MM.1S (cell line): Measurements from ENCODE around the gene NAALADL2.

Experiments
- DNase-seq: peaks from one replicate; pipeline ENCODE4 v3.0.0-alpha.2; 2015
- H2AFZ ChIP-seq: fragments of 300-600 bp; sonication (generic); 2 replicates; pipeline ENCODE4 v1.6.0; 2016; ENCODE audit warnings: antibody characterized with exemption, low read length
- H3F3A ChIP-seq: fragments of 300-600 bp; sonication (generic); 2 replicates; pipeline ENCODE4 v1.6.1; 2016; ENCODE audit warnings: mild to moderate bottlenecking, antibody characterized with exemption, low read length, moderate library complexity, mixed read lengths; ENCODE audit not compliant: insufficient read depth
- H3K27ac ChIP-seq: fragments of 300-600 bp; sonication (generic); 2 replicates; pipeline ENCODE4 v1.5.1; 2016; ENCODE audit warnings: mild to moderate bottlenecking, low read length
- H3K27me3 ChIP-seq: fragments of 300-600 bp; sonication (generic); replicated peaks from 2 replicates; pipeline ENCODE4 v1.6.0; 2016; ENCODE audit warnings: low read length; ENCODE audit not compliant: insufficient read depth
- H3K36me3 ChIP-seq: fragments of 300-600 bp; sonication (generic); replicated peaks from 2 replicates; pipeline ENCODE4 v1.6.1; 2016; ENCODE audit warnings: mild to moderate bottlenecking, low read length, mixed read lengths; ENCODE audit not compliant: insufficient read depth
- H3K4me1 ChIP-seq: fragments of 300-600 bp; sonication (generic); 2 replicates; pipeline ENCODE4 v1.6.1; 2016; ENCODE audit warnings: low read length, mixed read lengths
- H3K4me2 ChIP-seq: fragments of 300-600 bp; sonication (generic); 2 replicates; pipeline ENCODE4 v1.6.0; 2016; ENCODE audit warnings: low read depth, low read length
- H3K4me3 ChIP-seq: fragments of 300-600 bp; sonication (generic); 2 replicates; pipeline ENCODE4 v1.5.1; 2016; ENCODE audit warnings: low read length, mixed read lengths
- H3K79me2 ChIP-seq: fragments of 300-600 bp; sonication (generic); 2 replicates; pipeline ENCODE4 v1.6.1; 2016; ENCODE audit warnings: mixed run types, low read length, mixed read lengths
- H3K9ac ChIP-seq: fragments of 300-600 bp; sonication (generic); 2 replicates; pipeline ENCODE4 v1.6.1; 2016; ENCODE audit warnings: low read length, mixed read lengths
- H3K9me2 ChIP-seq: fragments of 300-600 bp; sonication (generic); replicated peaks from 2 replicates; pipeline ENCODE4 v1.6.1; 2016; ENCODE audit warnings: mild to moderate bottlenecking, low read length, mixed read lengths; ENCODE audit not compliant: insufficient read depth
- H3K9me3 ChIP-seq: fragments of 300-600 bp; sonication (generic); replicated peaks from 2 replicates; pipeline ENCODE4 v1.6.1; 2016; ENCODE audit warnings: mild to moderate bottlenecking, low read length, mixed read lengths; ENCODE audit not compliant: insufficient read depth
- H4K20me1 ChIP-seq: fragments of 300-600 bp; sonication (generic); 2 replicates; pipeline ENCODE4 v1.6.1; 2016; ENCODE audit warnings: mild to moderate bottlenecking, low read length, moderate library complexity, mixed read lengths; ENCODE audit not compliant: insufficient read depth
- CTCF ChIP-seq: fragments of 300-600 bp; sonication (generic); IDR thresholded peaks from 2 replicates; pipeline ENCODE4 v1.5.1; 2016; ENCODE audit warnings: antibody characterized with exemption, low read length, mixed read lengths
- EZH2 ChIP-seq: fragments of 300-600 bp; sonication (generic); optimal IDR thresholded peaks from 2 replicates; pipeline ENCODE3; 2017; ENCODE audit warnings: low read depth, mild to moderate bottlenecking, antibody characterized with exemption, low read length, mixed read lengths
- EZH2phosphoT487 ChIP-seq: fragments of 300-600 bp; sonication (generic); IDR thresholded peaks from 2 replicates; pipeline ENCODE4 v1.6.1; 2018; ENCODE audit warnings: antibody characterized with exemption, low read length

The NAALADL2 gene

GRCh38 chr3:175108613-175109151 lies 249.5 kb downstream of the NAALADL2 start:
- H4K20me1 ChIP-seq = no peaks in the 10 kb centered on the region
- H3K9me2 ChIP-seq = no peaks in the 10 kb centered on the region
- H2AFZ ChIP-seq = no peak overlapping the region
- no peaks in the 10 kb centered on the region for H3F3A ChIP-seq
- no peaks in the 10 kb centered on the region for H3K36me3 ChIP-seq
- peak; percentile 33 for DNase-seq
- no peaks in the 10 kb centered on the region for H3K79me2 ChIP-seq
- H3K27me3 ChIP-seq = no peaks in the 10 kb centered on the region
- no peaks in the 10 kb centered on the region for H3K4me1 ChIP-seq
- no peak overlapping the region for H3K27ac ChIP-seq
- TF ChIP-seq CTCF (no peak), EZH2 (no peak)
- H3K9me3 ChIP-seq = no peaks in the 10 kb centered on the region
- no peak overlapping the region for H3K4me3 ChIP-seq
- no peak overlapping the region for H3K9ac ChIP-seq
- no peak overlapping the region for H3K4me2 ChIP-seq

GRCh38 chr3:175111036-175111435 lies 251.9 kb downstream of the NAALADL2 start:
- Histone ChIP-seq H3K9me2 (no peaks in the 10 kb centered on the region), H4K20me1 (no peaks in the 10 kb centered on the region), H3K27me3 (no peaks in the 10 kb centered on the region), H3K36me3 (no peaks in the 10 kb centered on the region), H2AFZ (no peak overlapping the region), H3K27ac (no peak overlapping the region), H3K4me1 (no peaks in the 10 kb centered on the region), H3K9ac (no peak overlapping the region), H3F3A (no peaks in the 10 kb centered on the region), H3K9me3 (no peaks in the 10 kb centered on the region), H3K79me2 (no peaks in the 10 kb centered on the region), H3K4me2 (no peak overlapping the region), H3K4me3 (no peak overlapping the region)
- TF ChIP-seq EZH2phosphoT487 (no peak), EZH2 (no peak), CTCF (no peak)
- DNase-seq = no peak

GRCh38 chr3:175118382-175118941 lies 259.3 kb downstream of the NAALADL2 start:
- Histone ChIP-seq H3K4me2 (no peak overlapping the region), H3K27ac (no peak overlapping the region), H3K9ac (no peak overlapping the region), H3K4me3 (no peak overlapping the region), H3K79me2 (no peaks in the 10 kb centered on the region), H2AFZ (no peak overlapping the region), H3K9me3 (no peaks in the 10 kb centered on the region), H3K36me3 (no peaks in the 10 kb centered on the region), H3K27me3 (no peaks in the 10 kb centered on the region), H3K4me1 (no peaks in the 10 kb centered on the region), H3F3A (no peaks in the 10 kb centered on the region), H4K20me1 (no peaks in the 10 kb centered on the region), H3K9me2 (no peaks in the 10 kb centered on the region)
- DNase-seq = no peak
- TF ChIP-seq EZH2 = no peak

GRCh38 chr3:175121225-175121624 lies 262.1 kb downstream of the NAALADL2 start:
- H3K9me3 ChIP-seq = no peaks in the 10 kb centered on the region
- H2AFZ ChIP-seq = no peak overlapping the region
- H3K27ac ChIP-seq = no peak overlapping the region
- peak; percentile 33 for DNase-seq
- TF ChIP-seq EZH2 = no peak
- TF ChIP-seq CTCF = peak; percentile 57
- TF ChIP-seq EZH2phosphoT487 = no peak
- H3K27me3 ChIP-seq = no peaks in the 10 kb centered on the region
- H3K4me3 ChIP-seq = no peak overlapping the region
- H4K20me1 ChIP-seq = no peaks in the 10 kb centered on the region
- no peaks in the 10 kb centered on the region for H3F3A ChIP-seq
- no peaks in the 10 kb centered on the region for H3K9me2 ChIP-seq
- no peaks in the 10 kb centered on the region for H3K4me1 ChIP-seq
- no peak overlapping the region for H3K4me2 ChIP-seq
- no peak overlapping the region for H3K9ac ChIP-seq
- H3K79me2 ChIP-seq = no peaks in the 10 kb centered on the region
- H3K36me3 ChIP-seq = no peaks in the 10 kb centered on the region
